RWPE2 (cell line): ENCODE measurements around the gene TMEM106C.
A peak's percentile ranks its signal among the peaks of the same experiment; 100 is the strongest.

ENCODE experiments used
- ATAC-seq: fragments of 200-7000 bp; cut with Tn5 transposase; 3 replicates; pipeline ENCODE4 v1.9.1; 2021; ENCODE audit warnings: low read depth
- DNase-seq: peaks from one replicate; pipeline ENCODE4 v3.0.0-alpha.2; 2020; ENCODE audit warnings: low spot score
- H3K27ac ChIP-seq: fragments of 450-650 bp; 2 replicates; pipeline ENCODE4 v1.5.1; 2017; ENCODE audit warnings: mild to moderate bottlenecking; ENCODE audit not compliant: poor library complexity, severe bottlenecking
- H3K27me3 ChIP-seq: fragments of 250-450 bp; sonication (Bioruptor Pico); 2 replicates; pipeline ENCODE4 v1.5.1; 2021; ENCODE audit warnings: mild to moderate bottlenecking, moderate library complexity; ENCODE audit not compliant: insufficient read depth, poor library complexity, severe bottlenecking
- H3K36me3 ChIP-seq: fragments of 250-450 bp; sonication (Bioruptor Pico); 2 replicates; pipeline ENCODE4 v1.5.1; 2020; ENCODE audit warnings: low read depth, mild to moderate bottlenecking, moderate library complexity
- H3K4me1 ChIP-seq: fragments of 250-450 bp; sonication (Bioruptor Pico); 2 replicates; pipeline ENCODE4 v1.5.1; 2021; ENCODE audit warnings: mild to moderate bottlenecking, moderate library complexity; ENCODE audit not compliant: insufficient read depth, poor library complexity, severe bottlenecking
- H3K4me3 ChIP-seq: fragments of 250-450 bp; sonication (Bioruptor Pico); 2 replicates; pipeline ENCODE4 v1.5.1; 2021; ENCODE audit warnings: mild to moderate bottlenecking, moderate library complexity; ENCODE audit not compliant: severe bottlenecking
- H3K9me3 ChIP-seq: fragments of 250-450 bp; sonication (Bioruptor Pico); 2 replicates; pipeline ENCODE4 v1.5.1; 2021; ENCODE audit warnings: mild to moderate bottlenecking, moderate library complexity; ENCODE audit not compliant: severe bottlenecking
- CTCF ChIP-seq: fragments of 450-650 bp; IDR thresholded peaks from one replicate; pipeline ENCODE4 v1.5.1; 2017; ENCODE audit warnings: mild to moderate bottlenecking, moderate library complexity; ENCODE audit not compliant: poor library complexity, severe bottlenecking

The TMEM106C gene

GRCh38 chr12:47983541-47984115 is 20.2 kb downstream of the TMEM106C start:
- TF ChIP-seq CTCF = no peak
- Histone ChIP-seq H3K27ac (no peak overlapping the region), H3K27me3 (no peaks in the 10 kb centered on the region), H3K4me3 (no peak overlapping the region), H3K4me1 (no peaks in the 10 kb centered on the region), H3K9me3 (no peaks in the 10 kb centered on the region), H3K36me3 (no peaks in the 10 kb centered on the region)
- ATAC-seq (no peak), DNase-seq (no peak)

DNA sequence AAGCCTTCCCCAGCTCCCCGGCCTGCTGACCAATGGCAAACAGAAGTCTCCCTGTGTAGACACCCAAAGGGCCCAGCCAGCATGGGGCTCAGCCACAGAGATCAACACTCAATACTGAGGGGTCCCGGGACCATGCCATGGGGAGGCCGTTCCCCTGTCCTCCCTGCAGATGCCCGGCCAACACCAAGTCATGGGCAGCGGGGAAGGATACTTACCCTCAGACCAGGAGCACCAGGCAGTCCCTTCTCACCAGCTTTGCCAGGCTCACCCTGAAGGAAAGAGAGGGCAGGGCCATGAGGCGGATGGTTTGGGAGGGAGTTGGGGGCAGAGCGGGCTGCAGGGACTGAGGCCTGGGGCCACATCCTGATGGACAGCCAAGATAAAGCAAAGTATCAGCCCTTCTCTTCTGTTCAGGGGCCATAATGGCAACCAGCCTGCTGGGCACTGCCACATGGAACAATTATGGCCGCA is 21.0 kb downstream of the TMEM106C start:
- Histone ChIP-seq H3K9me3 (no peaks in the 10 kb centered on the region), H3K4me1 (no peaks in the 10 kb centered on the region), H3K27ac (no peak overlapping the region), H3K4me3 (no peak overlapping the region), H3K36me3 (no peaks in the 10 kb centered on the region), H3K27me3 (no peaks in the 10 kb centered on the region)
- TF ChIP-seq CTCF = no peak
- no peak for ATAC-seq
- no peak for DNase-seq

DNA sequence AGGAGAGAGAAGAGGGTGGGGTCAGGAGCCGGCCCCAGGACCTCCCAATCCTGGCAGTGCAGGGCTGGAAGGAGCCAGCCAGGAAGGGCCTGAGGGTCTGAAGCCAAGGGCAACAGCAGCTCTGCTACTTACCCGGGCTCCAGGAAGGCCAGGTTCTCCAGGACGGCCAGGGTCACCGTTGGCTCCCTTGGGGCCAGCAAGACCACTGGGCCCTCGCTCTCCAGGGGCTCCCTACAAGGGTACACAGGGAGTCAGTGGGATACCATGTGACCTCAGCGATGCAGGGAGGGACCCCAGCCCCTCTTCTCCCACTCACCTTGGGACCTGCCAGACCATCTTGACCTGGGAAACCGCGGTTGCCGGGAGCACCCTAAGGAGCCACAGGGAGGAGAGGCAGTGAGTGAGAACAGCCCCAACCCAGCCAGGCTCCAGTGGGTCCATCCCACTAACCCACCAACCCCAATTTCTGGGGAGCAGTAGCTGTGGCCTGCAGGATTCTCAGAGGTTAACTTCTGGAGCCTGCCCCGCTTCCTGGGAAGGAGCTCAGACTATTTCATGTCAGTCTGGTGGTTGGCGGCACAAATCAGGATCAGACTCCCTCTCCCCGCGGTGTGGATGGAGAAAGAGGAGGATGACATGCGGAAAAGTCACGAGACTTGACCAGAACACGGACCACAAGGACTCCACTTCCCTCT is 22.3 kb downstream of the TMEM106C start:
- H3K36me3 ChIP-seq = no peaks in the 10 kb centered on the region
- DNase-seq (peak; percentile 38), ATAC-seq (no peak)
- H3K9me3 ChIP-seq = no peaks in the 10 kb centered on the region
- no peak for TF ChIP-seq CTCF
- H3K4me1 ChIP-seq = no peaks in the 10 kb centered on the region
- no peaks in the 10 kb centered on the region for H3K27me3 ChIP-seq
- no peak overlapping the region for H3K4me3 ChIP-seq
- no peak overlapping the region for H3K27ac ChIP-seq

GRCh38 chr12:47986291-47986660 is 22.9 kb downstream of the TMEM106C start:
- no peaks in the 10 kb centered on the region for H3K9me3 ChIP-seq
- TF ChIP-seq CTCF = no peak
- no peaks in the 10 kb centered on the region for H3K36me3 ChIP-seq
- H3K27me3 ChIP-seq = no peaks in the 10 kb centered on the region
- DNase-seq = no peak
- H3K27ac ChIP-seq = no peak overlapping the region
- no peak overlapping the region for H3K4me3 ChIP-seq
- no peak for ATAC-seq
- no peaks in the 10 kb centered on the region for H3K4me1 ChIP-seq

- DNase-seq = no peak
- H3K9me3 ChIP-seq = no peaks in the 10 kb centered on the region
- no peaks in the 10 kb centered on the region for H3K36me3 ChIP-seq
- ATAC-seq = no peak
- TF ChIP-seq CTCF = no peak
- H3K27ac ChIP-seq = no peak overlapping the region
- H3K4me1 ChIP-seq = no peaks in the 10 kb centered on the region
- H3K4me3 ChIP-seq = no peak overlapping the region
- no peaks in the 10 kb centered on the region for H3K27me3 ChIP-seq
These were observed 23.4 kb downstream of the TMEM106C start for GRCh38 chr12:47986832-47987231.
